Measurements from ENCODE around the gene BIN1. TPM values are rescaled to one million over a fixed set of nuclear protein-coding genes. Genes with fewer than 3 reads are reported as not detected.

Gene BIN1
- 66.0 TPM for total RNA-seq

- DNase-seq (ENCODE audit: low read depth in 2 of 3, low spot score in 2 of 3), result peak in 2 of 3 donors; percentile 80 to 81
Measured at GRCh38 chr2:127106991-127107621, at the start of gene BIN1. BIN1 (minus strand) TSS chr2:127107154; CDS start chr2:127106943, 211 bp downstream.

- no peak for DNase-seq (ENCODE audit: low read depth in 2 of 3, low spot score in 2 of 3)
Measured at GRCh38 chr2:127155947-127156346, 49.0 kb upstream of the BIN1 start.

GRCh38 chr2:127155028-127155581, 48.2 kb upstream of the BIN1 start:
- DNase-seq (ENCODE audit: low read depth in 2 of 3, low spot score in 2 of 3), result no peak

GRCh38 chr2:127154396-127154795, 47.4 kb upstream of the BIN1 start:
- no peak for DNase-seq (ENCODE audit: low read depth in 2 of 3, low spot score in 2 of 3)

GRCh38 chr2:127153691-127154158, 46.8 kb upstream of the BIN1 start:
- no peak for DNase-seq (ENCODE audit: low read depth in 2 of 3, low spot score in 2 of 3)

GRCh38 chr2:127150996-127151395, 44.0 kb upstream of the BIN1 start:
- DNase-seq (ENCODE audit: low read depth in 2 of 3, low spot score in 2 of 3), result no peak

GRCh38 chr2:127149384-127149783, 42.4 kb upstream of the BIN1 start:
- no peak for DNase-seq (ENCODE audit: low read depth in 2 of 3, low spot score in 2 of 3)

- DNase-seq (ENCODE audit: low read depth in 2 of 3, low spot score in 2 of 3), result no peak
Measured at GRCh38 chr2:127146820-127147502, 40.0 kb upstream of the BIN1 start.

GRCh38 chr2:127146071-127146725, 39.2 kb upstream of the BIN1 start:
- no peak for DNase-seq (ENCODE audit: low read depth in 2 of 3, low spot score in 2 of 3)

GRCh38 chr2:127145280-127145895, 38.4 kb upstream of the BIN1 start:
- DNase-seq (ENCODE audit: low read depth in 2 of 3, low spot score in 2 of 3), result no peak

- no peak for DNase-seq (ENCODE audit: low read depth in 2 of 3, low spot score in 2 of 3)
Measured at GRCh38 chr2:127143841-127144782, 37.2 kb upstream of the BIN1 start.

GRCh38 chr2:127142663-127143630, 36.0 kb upstream of the BIN1 start:
- no peak for DNase-seq (ENCODE audit: low read depth in 2 of 3, low spot score in 2 of 3)

- peak in 1 of 3 donors; percentile 28 for DNase-seq (ENCODE audit: low read depth in 2 of 3, low spot score in 2 of 3)
Measured at GRCh38 chr2:127140538-127140937, 33.6 kb upstream of the BIN1 start.

- no peak for DNase-seq (ENCODE audit: low read depth in 2 of 3, low spot score in 2 of 3)
Measured at GRCh38 chr2:127139766-127140165, 32.8 kb upstream of the BIN1 start.

GRCh38 chr2:127138281-127138680, 31.3 kb upstream of the BIN1 start:
- no peak for DNase-seq (ENCODE audit: low read depth in 2 of 3, low spot score in 2 of 3)

GRCh38 chr2:127137741-127138140, 30.8 kb upstream of the BIN1 start:
- DNase-seq (ENCODE audit: low read depth in 2 of 3, low spot score in 2 of 3), result no peak

GRCh38 chr2:127137225-127137624, 30.3 kb upstream of the BIN1 start:
- DNase-seq (ENCODE audit: low read depth in 2 of 3, low spot score in 2 of 3), result no peak
